ENCODE results near the gene NSG2.
"Not testable (repeated sequence)": the region's sequence is repeated elsewhere in the genome, so short reads cannot be mapped to it uniquely, and the experiment has no call there.

The NSG2 gene

GRCh38 chr5:174139623-174140022, 94.1 kb downstream of the NSG2 start:
- no peak overlapping the region for H3K4me3 ChIP-seq (ENCODE audit: low read depth, low read length)
- DNase-seq: no peak
- in situ Hi-C loops (cut with HindIII; ENCODE audit: low pct_ligation_motif_present, low sequenced_read_pairs): no loop called here
- H3K27me3 ChIP-seq (replicated peaks): no peaks in the 10 kb centered on the region
- no peak overlapping the region for H3K27ac ChIP-seq
- TF ChIP-seq CTCF (IDR thresholded peaks at IDR 0.05; ENCODE audit: low read depth, low read length, missing control alignments): no peak
- H3K36me3 ChIP-seq (replicated peaks): no peaks in the 10 kb centered on the region

GRCh38 chr5:174140452-174141020, 95.0 kb downstream of the NSG2 start:
- in situ Hi-C loops (cut with HindIII; ENCODE audit: low pct_ligation_motif_present, low sequenced_read_pairs): no loop called here
- no peak overlapping the region for H3K4me3 ChIP-seq (ENCODE audit: low read depth, low read length)
- no peak for DNase-seq

GRCh38 chr5:174141398-174141797, 95.9 kb downstream of the NSG2 start:
- in situ Hi-C loops (cut with HindIII; ENCODE audit: low pct_ligation_motif_present, low sequenced_read_pairs): no loop called here
- no peaks in the 10 kb centered on the region for H3K27me3 ChIP-seq (replicated peaks)
- H3K27ac ChIP-seq: no peak overlapping the region
- TF ChIP-seq CTCF (IDR thresholded peaks at IDR 0.05; ENCODE audit: low read depth, low read length, missing control alignments): no peak
- DNase-seq: no peak
- no peaks in the 10 kb centered on the region for H3K36me3 ChIP-seq (replicated peaks)
- H3K4me3 ChIP-seq (ENCODE audit: low read depth, low read length): no peak overlapping the region

More at GRCh38 chr5:174140452-174141020, 95.0 kb downstream of the NSG2 start:
- no peaks in the 10 kb centered on the region for H3K27me3 ChIP-seq (replicated peaks)
- no peaks in the 10 kb centered on the region for H3K36me3 ChIP-seq (replicated peaks)
- no peak overlapping the region for H3K27ac ChIP-seq
- TF ChIP-seq CTCF (IDR thresholded peaks at IDR 0.05; ENCODE audit: low read depth, low read length, missing control alignments): no peak

GRCh38 chr5:174145091-174145490, 99.6 kb downstream of the NSG2 start:
- Histone ChIP-seq H3K27ac (no peak overlapping the region), H3K4me3 (ENCODE audit: low read depth, low read length) (no peak overlapping the region), H3K36me3 (replicated peaks) (no peaks in the 10 kb centered on the region), H3K27me3 (replicated peaks) (no peaks in the 10 kb centered on the region)
- no peak for TF ChIP-seq CTCF (IDR thresholded peaks at IDR 0.05; ENCODE audit: low read depth, low read length, missing control alignments)
- in situ Hi-C loops (cut with HindIII; ENCODE audit: low pct_ligation_motif_present, low sequenced_read_pairs): no loop called here
- no peak for DNase-seq

DNA sequence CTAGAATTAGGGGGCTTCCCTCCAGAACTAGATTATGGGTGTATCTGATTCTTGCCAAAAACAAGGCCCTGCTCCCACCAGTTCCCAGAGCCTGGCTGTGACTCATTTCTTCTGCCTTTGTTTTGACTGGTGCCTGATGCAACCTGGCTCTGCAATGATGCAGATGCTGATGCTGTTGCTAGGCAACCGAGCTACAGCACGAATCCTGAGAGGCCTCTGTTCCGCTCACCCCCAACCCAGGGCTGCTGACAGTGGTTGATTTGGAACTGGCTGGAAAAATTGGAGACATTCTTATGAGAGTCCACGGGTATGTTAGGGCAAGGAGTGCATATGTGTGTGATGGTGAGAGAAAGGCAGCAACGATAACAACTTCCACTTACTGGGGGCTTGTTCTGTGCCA, 100.3 kb downstream of the NSG2 start:
- no peak for DNase-seq
- no peak for TF ChIP-seq CTCF (IDR thresholded peaks at IDR 0.05; ENCODE audit: low read depth, low read length, missing control alignments)
- Histone ChIP-seq H3K36me3 (replicated peaks) (no peaks in the 10 kb centered on the region), H3K27ac (no peak overlapping the region), H3K27me3 (replicated peaks) (no peaks in the 10 kb centered on the region), H3K4me3 (ENCODE audit: low read depth, low read length) (no peak overlapping the region)
- in situ Hi-C loops (cut with HindIII; ENCODE audit: low pct_ligation_motif_present, low sequenced_read_pairs): no loop called here

- no peak overlapping the region for H3K4me3 ChIP-seq (ENCODE audit: low read depth, low read length)
- no peak overlapping the region for H3K27ac ChIP-seq
- no peak for DNase-seq
- TF ChIP-seq CTCF (IDR thresholded peaks at IDR 0.05; ENCODE audit: low read depth, low read length, missing control alignments): no peak
- no peaks in the 10 kb centered on the region for H3K36me3 ChIP-seq (replicated peaks)
- H3K27me3 ChIP-seq (replicated peaks): no peaks in the 10 kb centered on the region
- in situ Hi-C loops (cut with HindIII; ENCODE audit: low pct_ligation_motif_present, low sequenced_read_pairs): no loop called here
Measured at GRCh38 chr5:174146556-174146955, 101.0 kb downstream of the NSG2 start.

DNA sequence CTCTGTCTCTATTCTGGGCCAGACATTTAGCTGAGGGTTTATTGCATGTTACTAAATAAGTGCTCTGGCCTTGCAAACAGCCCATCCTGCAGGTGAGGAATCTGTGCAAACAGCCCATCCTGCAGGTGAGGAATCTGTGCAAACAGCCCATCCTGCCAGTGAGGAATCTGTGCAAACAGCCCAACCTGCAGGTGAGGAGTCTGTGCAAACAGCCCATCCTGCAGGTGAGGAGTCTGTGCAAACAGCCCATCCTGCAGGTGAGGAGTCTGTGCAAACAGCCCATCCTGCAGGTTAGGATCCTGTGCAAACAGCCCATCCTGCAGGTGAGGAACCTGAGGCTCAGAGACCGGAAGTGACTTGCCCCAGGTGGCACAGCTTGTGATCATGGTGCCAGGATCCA, 101.5 kb downstream of the NSG2 start:
- H3K4me3 ChIP-seq (ENCODE audit: low read depth, low read length); in situ Hi-C loops (cut with HindIII; ENCODE audit: low pct_ligation_motif_present, low sequenced_read_pairs); H3K36me3 ChIP-seq (replicated peaks); H3K27me3 ChIP-seq (replicated peaks); DNase-seq; H3K27ac ChIP-seq: not testable (repeated sequence)

Measured in brain microvascular endothelial cell (primary cell).